Type B pancreatic cell (in vitro differentiated cells): Measurements from ENCODE around the gene BCAS3. TPM values are rescaled to one million over a fixed set of nuclear protein-coding genes. Genes with fewer than 3 reads are reported as not detected.

Source experiments
- DNase-seq: peaks from one replicate; pipeline ENCODE4 v3.0.0; 2021; ENCODE audit warnings: mixed read lengths; ENCODE audit not compliant: unreplicated experiment; ENCODE audit errors: extremely low spot score
- H3K27ac Mint-ChIP-seq: 2 replicates; pipeline ENCODE4 v1.8.0; 2021; ENCODE audit warnings: mild to moderate bottlenecking, mixed read lengths
- H3K27me3 Mint-ChIP-seq: 2 replicates; pipeline ENCODE4 v1.8.0; 2021; ENCODE audit warnings: mixed read lengths
- H3K36me3 Mint-ChIP-seq: 2 replicates; pipeline ENCODE4 v1.8.0; 2021; ENCODE audit warnings: mixed read lengths
- H3K4me1 Mint-ChIP-seq: one replicate; pipeline ENCODE4 v1.8.0; 2021; ENCODE audit warnings: mixed read lengths; ENCODE audit not compliant: unreplicated experiment
- H3K4me3 Mint-ChIP-seq: 2 replicates; pipeline ENCODE4 v1.8.0; 2021; ENCODE audit warnings: mild to moderate bottlenecking, mixed read lengths
- H3K9me3 Mint-ChIP-seq: 2 replicates; pipeline ENCODE4 v1.8.0; 2021; ENCODE audit warnings: mixed read lengths
- CTCF ChIP-seq: fragments of 200-600 bp; sonication (generic); conservative IDR thresholded peaks from 2 replicates; pipeline ENCODE4 v1.5.0; 2021; ENCODE audit warnings: antibody characterized with exemption, mild to moderate bottlenecking
- total RNA-seq: library from RNA; stranded (reverse); gene quantifications from 2 replicates; pipeline ENCODE4 v1.2.1, GENCODE V29; 2021; ENCODE audit warnings: low replicate concordance

The BCAS3 gene
- total RNA-seq, 1 donor from 2014 or later = 23.0 TPM

GRCh38 chr17:61340431-61341209 is 663.0 kb downstream of the BCAS3 start:
- peaks cover 25% of the 10 kb centered on the region for H3K4me1 Mint-ChIP-seq
- no peak for DNase-seq
- no peaks in the 10 kb centered on the region for H3K9me3 Mint-ChIP-seq
- H3K27me3 Mint-ChIP-seq = peaks cover 16% of the 10 kb centered on the region
- no peaks in the 10 kb centered on the region for H3K36me3 Mint-ChIP-seq
- H3K4me3 Mint-ChIP-seq = no peak overlapping the region
- H3K27ac Mint-ChIP-seq = no peak overlapping the region
- TF ChIP-seq CTCF = no peak

GRCh38 chr17:61343576-61343975 is 665.9 kb downstream of the BCAS3 start:
- TF ChIP-seq CTCF = no peak
- H3K27me3 Mint-ChIP-seq = peaks cover 3% of the 10 kb centered on the region
- no peaks in the 10 kb centered on the region for H3K36me3 Mint-ChIP-seq
- H3K4me3 Mint-ChIP-seq = no peak overlapping the region
- no peak overlapping the region for H3K27ac Mint-ChIP-seq
- DNase-seq = no peak
- peaks cover under 1% of the 10 kb centered on the region for H3K4me1 Mint-ChIP-seq
- H3K9me3 Mint-ChIP-seq = peaks cover 5% of the 10 kb centered on the region

GRCh38 chr17:61345061-61345460 is 667.4 kb downstream of the BCAS3 start:
- H3K27me3 Mint-ChIP-seq = no peaks in the 10 kb centered on the region
- no peaks in the 10 kb centered on the region for H3K36me3 Mint-ChIP-seq
- H3K27ac Mint-ChIP-seq = no peak overlapping the region
- H3K9me3 Mint-ChIP-seq = peaks cover 5% of the 10 kb centered on the region
- H3K4me1 Mint-ChIP-seq = no peaks in the 10 kb centered on the region
- no peak for TF ChIP-seq CTCF
- no peak overlapping the region for H3K4me3 Mint-ChIP-seq
- DNase-seq = no peak

GRCh38 chr17:61345825-61346666 is 668.4 kb downstream of the BCAS3 start:
- H3K4me3 Mint-ChIP-seq = no peak overlapping the region

GRCh38 chr17:61349350-61349749 is 671.7 kb downstream of the BCAS3 start:
- Mint-ChIP-seq H3K9me3 (peaks cover 5% of the 10 kb centered on the region), H3K36me3 (no peaks in the 10 kb centered on the region), H3K4me1 (peaks cover 22% of the 10 kb centered on the region), H3K27me3 (no peaks in the 10 kb centered on the region), H3K4me3 (no peak overlapping the region), H3K27ac (no peak overlapping the region)
- peak; percentile 57 for TF ChIP-seq CTCF
- DNase-seq = no peak

More at GRCh38 chr17:61345825-61346666, 668.4 kb downstream of the BCAS3 start:
- Mint-ChIP-seq H3K9me3 (peaks cover 5% of the 10 kb centered on the region), H3K4me1 (no peaks in the 10 kb centered on the region), H3K27me3 (no peaks in the 10 kb centered on the region), H3K27ac (no peak overlapping the region), H3K36me3 (no peaks in the 10 kb centered on the region)
- no peak for TF ChIP-seq CTCF
- DNase-seq = no peak
